Ovary (tissue), 3 donors: ENCODE measurements around the gene OSBPL2.

ENCODE experiments used
- POLR2A ChIP-seq: fragments of 450-650 bp; IDR thresholded peaks from one replicate; pipeline ENCODE4 v1.6.1; 2017; ENCODE audit warnings: antibody characterized with exemption, mild to moderate bottlenecking, moderate library complexity
- TF ChIP-seq, protein P1 (sequence below), 3 donors: fragments of 450-650 bp in 2 of 3; fragments of 200-600 bp in 1 of 3; IDR thresholded peaks; one replicate each; pipeline versions ENCODE4 v1.5.1 to v1.8.0; 2016 to 2022; ENCODE audit warnings: antibody characterized with exemption in 3 of 3, mild to moderate bottlenecking in 1 of 3
- donor health status: DM: no; HTN: no; CAD: no.

DNA sequence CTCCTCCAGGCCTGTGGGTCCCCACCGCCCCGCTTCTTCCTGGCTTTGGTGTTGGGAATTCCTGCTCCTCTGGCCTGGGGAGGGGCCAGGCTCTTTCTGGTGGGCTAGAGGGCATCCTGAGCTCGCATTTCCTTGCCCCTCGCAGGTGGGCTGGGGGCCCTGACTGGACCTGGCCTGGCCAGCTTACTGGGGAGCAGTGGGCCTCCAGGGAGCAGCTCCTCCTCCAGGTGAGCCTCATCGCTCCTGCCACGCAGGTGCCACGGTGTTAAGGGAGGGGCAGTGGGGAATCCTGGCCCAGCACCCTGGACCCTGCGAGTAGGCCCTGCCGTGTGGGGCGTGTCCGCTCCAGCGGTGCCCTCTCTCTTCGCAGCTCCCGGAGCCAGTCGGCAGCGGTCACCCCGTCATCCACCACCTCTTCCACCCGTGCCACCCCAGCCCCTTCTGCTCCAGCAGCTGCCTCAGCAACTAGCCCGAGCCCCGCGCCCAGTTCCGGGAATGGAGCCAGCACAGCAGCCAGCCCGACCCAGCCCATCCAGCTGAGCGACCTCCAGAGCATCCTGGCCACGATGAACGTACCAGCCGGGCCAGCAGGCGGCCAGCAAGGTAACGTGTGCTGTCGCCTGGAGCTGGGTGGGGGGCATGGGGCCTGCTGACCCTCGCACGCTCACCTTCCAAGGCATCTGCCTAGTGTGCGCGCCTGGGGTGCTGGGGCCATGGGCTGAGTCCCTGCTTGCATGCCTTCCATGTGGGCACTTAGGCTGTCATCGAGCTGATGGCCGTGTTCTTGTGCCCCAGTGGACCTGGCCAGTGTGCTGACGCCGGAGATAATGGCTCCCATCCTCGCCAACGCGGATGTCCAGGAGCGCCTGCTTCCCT lies 69.1 kb downstream of the OSBPL2 start:
- TF ChIP-seq, protein P1, sequence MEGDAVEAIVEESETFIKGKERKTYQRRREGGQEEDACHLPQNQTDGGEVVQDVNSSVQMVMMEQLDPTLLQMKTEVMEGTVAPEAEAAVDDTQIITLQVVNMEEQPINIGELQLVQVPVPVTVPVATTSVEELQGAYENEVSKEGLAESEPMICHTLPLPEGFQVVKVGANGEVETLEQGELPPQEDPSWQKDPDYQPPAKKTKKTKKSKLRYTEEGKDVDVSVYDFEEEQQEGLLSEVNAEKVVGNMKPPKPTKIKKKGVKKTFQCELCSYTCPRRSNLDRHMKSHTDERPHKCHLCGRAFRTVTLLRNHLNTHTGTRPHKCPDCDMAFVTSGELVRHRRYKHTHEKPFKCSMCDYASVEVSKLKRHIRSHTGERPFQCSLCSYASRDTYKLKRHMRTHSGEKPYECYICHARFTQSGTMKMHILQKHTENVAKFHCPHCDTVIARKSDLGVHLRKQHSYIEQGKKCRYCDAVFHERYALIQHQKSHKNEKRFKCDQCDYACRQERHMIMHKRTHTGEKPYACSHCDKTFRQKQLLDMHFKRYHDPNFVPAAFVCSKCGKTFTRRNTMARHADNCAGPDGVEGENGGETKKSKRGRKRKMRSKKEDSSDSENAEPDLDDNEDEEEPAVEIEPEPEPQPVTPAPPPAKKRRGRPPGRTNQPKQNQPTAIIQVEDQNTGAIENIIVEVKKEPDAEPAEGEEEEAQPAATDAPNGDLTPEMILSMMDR (IDR thresholded peaks at IDR 0.05) = no peak
- TF ChIP-seq POLR2A = no peak
